HG02763 (cell line): ENCODE data around the gene PPP6C.
"Not testable (repeated sequence)": the region's sequence is repeated elsewhere in the genome, so short reads cannot be mapped to it uniquely, and the experiment has no call there.

ENCODE experiments used
- ATAC-seq: cut with Tn5 transposase; IDR thresholded peaks from one replicate; pipeline ENCODE4 v1.9.1; 2021; ENCODE audit warnings: mild to moderate bottlenecking, moderate library complexity; ENCODE audit not compliant: unreplicated experiment

PPP6C gene

DNA sequence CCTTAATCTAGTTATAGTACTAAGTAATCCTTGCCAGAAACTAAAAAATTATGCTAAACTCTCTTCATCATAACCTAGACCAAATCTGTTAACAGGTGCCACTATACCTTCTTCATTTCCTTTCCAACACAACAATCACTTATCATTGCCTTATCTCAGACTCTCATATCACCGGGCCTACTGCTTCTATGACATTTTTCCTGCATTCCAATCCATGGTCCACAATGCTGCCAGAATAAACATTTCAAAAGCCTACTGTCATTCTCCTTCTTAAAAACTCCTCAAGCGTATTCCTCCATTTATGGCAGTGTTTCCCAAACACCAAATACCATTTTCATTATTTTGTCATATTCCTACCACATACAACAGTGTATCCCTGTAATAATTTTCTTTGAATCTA, 6.5 kb downstream of the PPP6C start:
- no peak for ATAC-seq

DNA sequence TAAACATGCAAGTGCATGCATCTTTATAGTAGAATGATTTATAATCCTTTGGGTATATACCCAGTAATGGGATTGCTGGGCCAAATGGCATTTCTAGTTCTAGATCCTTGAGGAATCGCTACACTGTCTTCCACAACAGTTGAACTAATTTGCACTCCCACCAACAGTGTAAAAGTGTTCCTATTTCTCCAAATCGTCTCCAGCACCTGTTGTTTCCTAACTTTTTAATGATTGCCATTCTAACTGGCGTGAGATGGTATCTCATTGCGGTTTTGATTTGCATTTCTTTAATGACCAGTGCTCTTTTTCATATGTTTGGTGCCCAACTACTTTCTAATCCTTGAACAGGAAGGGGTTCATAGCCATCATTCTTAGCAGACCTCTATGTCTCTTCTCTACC, 7.8 kb downstream of the PPP6C start:
- not testable (repeated sequence) for ATAC-seq

DNA sequence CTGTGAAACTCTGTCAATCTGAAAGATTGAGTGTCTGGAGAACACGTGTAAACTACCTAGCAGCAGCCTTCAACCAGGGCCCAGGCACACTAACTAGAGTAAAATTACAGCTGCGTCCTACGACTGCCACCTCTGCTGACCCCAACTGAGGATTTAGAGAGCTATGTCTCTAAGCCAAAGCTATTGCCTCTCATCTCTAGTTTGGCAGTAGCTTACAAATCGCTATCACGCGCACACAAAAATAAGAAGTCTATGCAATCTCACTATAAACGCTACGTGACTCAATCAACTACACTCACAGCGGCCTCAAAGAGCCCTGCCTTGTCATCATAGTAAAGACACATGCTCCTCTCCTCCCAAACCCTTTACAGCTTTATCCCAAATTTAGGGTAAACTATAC, 8.7 kb downstream of the PPP6C start:
- no peak for ATAC-seq

DNA sequence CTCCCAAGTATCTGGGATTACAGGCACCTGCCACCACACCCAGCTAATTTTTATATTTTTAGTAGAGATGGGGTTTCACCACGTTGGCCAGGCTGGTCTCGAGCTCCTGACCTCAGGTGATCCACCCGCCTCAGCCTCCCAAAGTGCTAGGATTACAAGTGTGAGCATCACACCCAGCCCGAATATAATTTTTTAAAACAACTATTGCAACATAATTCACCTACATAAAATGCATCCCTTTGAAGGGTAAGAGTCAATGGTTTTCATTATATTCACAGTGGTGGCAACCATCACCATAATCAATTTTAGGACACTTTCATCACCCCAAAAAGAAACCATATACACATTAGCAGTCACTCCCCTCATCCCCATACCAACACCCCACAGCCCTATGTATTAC, 9.8 kb downstream of the PPP6C start:
- ATAC-seq: not testable (repeated sequence)

DNA sequence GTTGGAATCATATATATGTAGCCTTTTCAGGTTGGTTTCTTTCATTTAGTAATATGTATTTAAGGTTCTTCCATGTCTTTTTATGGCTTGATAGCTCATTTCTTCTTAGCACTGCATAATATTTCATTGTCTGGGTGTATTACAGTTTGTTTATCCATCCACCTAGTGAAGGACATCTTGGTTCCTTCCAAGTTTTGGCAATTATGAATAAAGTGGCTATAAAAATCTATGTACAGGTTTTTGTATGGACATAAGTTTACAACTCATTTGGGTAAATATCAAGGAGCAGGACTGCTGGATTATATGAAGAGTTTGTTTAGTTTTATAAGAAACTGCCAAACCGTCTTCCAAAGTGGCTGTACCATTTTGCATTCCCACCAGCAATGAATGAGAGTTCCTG, 11.7 kb downstream of the PPP6C start:
- ATAC-seq: no peak

DNA sequence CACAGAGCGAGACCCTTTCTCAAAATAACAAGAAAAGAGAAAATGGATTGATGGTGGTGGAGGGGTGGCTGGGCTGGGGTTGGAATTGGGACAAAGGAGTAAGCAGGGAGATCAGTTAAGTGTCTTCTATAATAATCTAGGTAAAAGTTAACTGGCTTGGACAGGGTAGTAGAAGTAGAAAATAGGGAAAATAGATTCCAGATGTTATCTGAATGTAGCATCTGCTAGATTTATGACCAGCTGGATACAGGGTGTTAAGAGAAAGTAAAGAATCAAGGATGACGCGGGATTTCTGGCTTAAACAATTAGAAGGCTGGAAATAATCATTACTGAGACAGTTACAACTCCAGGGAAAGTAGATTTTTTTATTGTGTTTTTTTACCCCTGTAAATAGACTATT, 13.0 kb downstream of the PPP6C start:
- ATAC-seq: no peak

DNA sequence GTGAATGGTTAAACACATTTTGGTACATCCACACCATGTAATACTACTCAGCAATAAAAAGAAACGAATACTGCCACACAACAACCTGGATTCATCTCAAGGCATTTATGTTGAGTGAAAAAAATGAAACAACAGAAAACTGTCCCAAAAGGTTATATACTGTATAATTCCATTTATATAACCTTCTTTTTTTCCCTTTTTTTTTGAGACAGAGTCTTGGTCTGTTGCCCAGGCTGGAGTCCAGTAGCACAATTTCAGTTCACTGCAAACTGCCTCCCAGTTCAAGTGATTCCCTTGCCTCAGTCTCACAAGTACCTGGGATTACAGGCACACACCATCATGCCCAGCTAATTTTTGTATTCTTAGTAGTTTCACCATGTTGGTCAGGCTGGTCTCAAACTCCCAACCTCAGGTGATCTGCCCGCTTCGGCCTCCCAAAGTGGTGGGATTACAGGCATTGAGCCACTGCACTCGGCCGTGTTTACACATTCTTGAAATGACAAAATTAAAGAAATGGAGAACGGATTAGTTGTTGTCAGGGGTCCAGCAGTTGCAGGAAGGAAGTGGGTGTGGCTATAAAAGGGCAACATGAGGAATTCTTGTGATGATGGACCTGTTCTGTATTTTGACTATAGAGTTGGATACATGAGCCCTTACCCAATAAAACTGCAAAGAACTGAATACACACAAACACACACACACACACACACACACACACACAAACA, 17.4 kb downstream of the PPP6C start:
- ATAC-seq: no peak

DNA sequence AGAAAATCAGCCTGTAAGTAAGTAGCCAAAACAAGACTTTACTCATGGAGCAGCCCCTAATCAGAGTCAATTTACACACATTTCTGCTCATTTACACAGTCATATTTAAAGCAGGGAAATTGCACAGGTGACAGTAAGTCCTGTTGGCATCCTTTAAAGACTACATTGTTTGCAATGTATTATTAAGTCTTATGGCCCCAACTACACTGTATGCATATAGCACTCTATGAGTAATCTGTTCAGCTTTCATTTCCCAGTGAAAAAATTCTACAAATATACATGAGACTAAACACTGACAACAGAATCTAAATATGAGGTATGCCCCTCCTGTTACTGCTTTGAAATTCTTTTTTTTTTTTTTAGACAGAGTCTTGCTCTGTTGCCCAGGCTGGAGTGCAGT, 19.7 kb downstream of the PPP6C start:
- no peak for ATAC-seq

DNA sequence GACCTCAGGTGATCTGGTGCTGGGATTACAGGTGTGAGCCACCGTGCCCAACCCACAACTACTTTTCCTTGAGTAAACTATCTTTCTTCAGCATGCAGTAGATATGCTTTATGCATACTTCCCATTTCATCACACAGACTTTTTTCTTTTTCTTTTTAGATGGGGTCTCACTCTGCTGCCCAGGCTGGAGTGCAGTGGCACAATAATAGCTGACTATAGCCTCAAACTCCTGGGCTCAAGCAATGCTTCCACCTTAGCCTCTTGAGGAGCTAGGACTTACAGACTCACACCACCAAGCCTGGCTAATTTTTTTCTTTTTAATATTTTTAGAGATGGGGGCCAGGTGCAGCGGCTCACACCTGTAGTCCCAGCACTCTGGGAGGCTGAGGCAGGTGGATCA, 22.8 kb downstream of the PPP6C start:
- no peak for ATAC-seq

DNA sequence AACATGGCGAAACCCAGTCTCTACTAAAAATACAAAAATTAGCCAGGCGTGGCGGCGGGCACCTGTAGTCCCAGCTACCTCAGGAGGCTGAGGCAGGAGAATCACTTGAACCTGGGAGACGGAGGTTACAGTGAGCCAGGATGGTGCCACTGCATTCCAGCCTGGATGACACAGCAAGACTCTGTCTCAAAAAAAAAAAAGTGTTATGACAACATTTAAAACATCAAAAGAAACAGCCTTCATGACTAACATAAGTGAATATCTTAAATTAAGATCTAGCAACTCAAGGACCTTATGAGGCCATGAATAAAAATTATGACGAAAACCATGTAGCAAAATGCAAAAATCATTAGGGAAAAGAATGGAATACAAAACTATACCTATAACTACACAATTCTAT, 26.7 kb downstream of the PPP6C start:
- ATAC-seq: not testable (repeated sequence)

DNA sequence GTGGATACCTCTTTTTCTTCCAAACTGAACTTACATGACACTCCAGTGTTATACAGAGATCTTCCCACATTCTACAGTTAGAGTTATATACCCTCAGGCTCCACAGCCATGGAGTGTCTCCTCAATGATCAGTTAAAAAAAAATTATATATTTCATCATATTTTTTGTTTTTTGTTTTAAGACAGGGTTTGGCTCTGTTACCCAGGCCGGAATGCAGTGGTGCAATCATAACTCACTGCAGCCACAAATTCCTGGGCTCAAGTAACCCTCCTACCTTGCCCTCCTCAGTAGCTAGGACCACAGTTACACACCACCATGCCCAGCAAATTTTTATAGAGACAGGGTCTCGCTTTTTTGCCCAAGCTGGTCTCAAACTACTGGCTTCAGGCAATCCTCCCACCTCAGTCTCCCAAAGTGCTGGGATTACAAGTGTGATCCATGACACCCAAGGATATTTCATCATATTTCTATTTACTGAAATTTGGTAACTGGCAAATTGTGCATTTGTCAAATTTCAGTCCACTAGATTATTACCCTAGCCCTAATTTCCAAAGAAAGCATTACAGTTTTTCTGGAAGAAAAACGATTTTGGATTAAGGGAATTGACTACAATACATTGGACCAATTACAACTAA, 28.2 kb downstream of the PPP6C start:
- no peak for ATAC-seq

DNA sequence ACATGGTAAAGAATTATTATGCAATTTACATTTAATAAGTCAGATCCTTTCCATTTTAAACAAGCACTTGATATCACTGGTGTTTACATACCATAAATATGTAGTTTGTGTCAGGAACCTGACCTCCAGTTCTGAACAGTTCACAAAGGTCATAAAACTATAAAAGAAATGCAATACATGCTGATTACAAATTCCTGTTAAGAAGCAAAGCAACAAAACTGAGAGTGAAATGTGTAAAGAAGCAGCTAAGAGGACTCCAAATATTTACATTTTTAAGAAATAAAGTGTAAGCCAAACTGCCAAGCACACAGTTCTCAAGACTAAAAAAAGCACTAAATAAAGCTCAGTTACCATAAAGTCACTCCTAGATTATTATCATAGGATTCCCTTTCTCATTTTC, 28.9 kb downstream of the PPP6C start:
- ATAC-seq: no peak

DNA sequence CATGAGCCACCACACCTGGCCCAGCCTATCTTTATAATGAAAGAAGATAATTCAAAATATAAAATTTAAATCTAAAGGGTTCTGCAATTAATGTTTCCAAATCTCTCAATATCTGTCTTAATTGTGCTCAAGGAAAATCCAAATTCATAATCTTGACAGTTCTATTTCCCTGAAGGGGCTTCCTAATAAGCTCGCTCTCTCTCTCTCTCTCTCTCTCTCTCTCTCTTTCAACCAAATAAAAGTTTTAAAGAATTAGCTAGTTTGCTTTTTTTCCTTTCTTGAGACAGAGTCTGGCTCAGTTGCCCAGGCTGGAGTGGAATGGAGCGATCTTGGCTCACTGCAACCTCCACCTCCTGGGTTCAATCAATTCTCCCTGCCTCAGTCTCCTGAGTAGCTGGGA, 33.1 kb downstream of the PPP6C start:
- ATAC-seq: no peak

DNA sequence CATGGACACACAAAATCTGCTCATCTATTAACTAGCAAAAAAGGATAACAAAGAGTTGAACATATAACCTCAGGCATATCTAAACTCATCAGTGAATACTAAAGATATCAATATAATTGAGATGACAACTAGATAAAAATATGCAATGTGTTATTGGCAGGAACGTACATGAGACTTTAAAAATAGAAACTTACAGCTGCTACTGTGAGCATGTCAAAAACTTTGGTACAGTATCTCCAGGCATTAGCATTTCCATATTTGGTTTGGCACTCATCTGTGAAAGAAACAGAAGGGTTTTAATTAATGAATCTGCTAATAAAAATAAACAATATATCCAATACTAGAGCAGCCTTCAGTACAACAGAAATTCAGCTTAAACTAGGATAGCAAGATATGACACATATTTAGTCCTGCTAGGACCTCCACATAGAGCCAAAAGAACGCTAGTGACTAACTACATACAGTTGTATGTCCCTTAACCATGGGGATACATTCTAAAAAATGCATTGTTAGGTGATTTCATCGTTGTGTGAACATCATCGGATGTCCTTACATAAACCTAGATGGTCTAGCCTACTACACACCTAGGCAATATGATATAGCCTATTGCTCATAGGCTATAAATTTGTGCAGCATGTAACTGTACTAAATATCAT, 35.8 kb downstream of the PPP6C start:
- ATAC-seq: no peak

DNA sequence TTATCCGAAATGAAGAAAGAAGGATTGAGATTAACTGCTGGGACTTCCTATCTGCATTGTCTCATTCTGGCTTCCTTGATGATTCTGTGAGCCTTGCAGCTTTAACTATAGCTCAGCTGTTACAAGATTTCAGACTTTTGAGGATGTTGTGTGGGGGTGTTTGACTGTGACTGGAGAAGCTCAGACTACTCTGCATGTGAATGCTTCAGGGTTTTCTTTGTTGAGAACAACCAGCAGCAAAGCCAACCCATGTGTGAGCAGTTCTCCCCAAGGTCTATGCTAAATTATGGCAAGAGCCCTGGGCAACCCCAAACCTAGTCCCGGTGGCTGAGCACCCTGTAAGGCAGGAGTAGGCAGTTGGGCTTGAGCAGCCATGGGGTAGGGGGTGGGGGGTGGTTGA, 37.9 kb downstream of the PPP6C start:
- ATAC-seq: no peak

DNA sequence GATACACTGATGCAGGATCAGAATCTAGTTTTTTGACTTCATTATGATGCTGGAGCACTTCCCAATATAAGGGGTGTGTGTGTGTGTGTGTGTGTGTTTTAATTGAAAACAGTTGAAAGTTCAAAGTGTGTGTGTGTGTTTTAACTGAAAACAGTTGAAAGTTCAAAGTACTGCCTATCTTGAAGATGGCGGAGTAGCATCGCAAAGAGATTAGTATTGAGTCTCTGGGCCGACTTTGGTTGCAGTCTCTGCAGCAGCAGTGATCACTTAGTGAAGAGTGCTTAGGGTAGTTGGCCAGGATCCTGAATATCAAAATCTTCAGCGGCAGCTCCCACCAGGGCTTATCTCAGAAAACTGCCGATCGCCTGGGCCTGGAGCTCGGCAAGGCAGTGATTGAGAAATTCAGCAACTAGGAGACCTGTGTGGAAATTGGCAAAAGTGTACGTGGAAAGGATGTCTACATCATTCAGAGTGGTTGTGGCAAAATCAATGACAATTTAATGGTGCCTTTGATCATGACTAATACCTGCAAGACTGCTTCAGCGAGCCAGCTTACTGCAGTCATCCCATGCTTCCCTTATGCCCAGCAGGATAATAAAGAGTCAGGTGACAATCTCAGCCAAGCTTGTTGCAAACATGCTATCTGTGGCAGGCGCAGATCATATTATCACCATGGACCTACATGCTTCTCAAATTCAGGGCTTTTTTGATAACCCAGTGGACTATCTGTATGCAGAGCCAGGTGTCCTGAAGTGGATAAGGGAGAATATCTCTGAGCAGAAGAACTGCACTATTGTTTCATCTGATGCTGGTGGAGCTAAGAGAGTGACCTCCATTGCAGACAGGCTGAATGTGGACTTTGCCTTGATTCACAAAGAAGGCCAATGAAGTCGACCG, 39.0 kb downstream of the PPP6C start:
- ATAC-seq: no peak

DNA sequence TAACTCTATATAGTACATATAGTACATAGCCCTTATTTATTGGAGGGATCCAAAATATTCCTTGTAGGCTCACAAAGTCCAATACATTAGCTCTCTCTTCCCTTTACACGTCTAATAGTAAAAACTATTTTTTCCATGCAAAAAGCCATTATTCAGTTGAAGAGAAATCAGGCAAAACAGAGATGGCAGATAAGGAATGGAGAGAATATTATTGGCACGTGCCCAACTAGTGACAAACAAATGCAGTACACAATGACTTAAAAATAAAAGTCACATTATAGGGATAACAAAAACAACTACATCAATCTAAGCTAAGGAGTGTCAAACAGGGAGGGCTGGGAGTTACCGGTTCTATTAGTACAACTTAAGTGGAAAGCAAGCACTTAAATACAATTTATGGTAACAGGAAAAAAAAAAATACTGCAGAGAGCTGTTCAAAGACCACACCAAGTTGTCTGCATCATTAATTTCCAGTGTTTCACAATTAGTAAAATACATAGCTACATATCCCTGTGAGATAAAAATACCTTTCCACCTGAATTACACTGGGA, 42.1 kb downstream of the PPP6C start:
- ATAC-seq: no peak

DNA sequence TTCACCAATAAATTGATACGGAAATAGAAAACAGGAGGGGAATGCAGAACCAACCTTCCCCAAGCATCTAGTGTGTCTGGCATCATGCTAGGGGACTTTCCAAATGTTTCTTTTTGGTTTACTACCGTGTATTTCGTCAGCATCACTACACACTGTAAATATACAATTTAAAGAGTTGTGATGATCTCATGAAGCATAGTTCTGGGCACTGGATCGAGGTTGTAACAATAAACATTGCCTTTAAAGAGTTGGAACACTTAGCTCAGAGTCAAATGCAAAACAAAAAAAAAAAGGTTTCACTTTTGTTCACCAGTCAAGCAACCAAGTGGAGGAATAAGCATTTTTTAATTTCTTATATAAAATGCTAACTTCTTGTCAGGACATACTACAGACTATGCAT, 43.4 kb downstream of the PPP6C start:
- ATAC-seq: no peak

DNA sequence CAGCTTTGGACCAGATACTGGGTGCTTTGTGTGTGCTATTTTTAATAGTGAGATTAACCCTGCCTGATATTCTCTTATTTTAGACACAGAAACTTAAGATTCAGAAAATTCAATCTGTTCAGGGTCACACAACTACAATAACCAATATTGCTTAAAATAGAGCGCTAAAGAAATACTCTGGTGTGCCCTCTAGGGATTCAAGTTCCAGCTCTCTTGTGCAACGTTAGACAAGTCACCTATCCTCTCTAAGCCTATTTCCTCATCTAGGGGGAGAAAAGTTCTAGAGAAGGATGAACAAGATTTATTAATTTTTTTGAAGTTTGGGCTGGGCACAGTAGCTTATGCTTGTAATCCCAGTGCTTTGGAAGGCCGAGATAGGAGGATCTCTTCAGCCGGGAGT, 44.2 kb downstream of the PPP6C start:
- no peak for ATAC-seq

DNA sequence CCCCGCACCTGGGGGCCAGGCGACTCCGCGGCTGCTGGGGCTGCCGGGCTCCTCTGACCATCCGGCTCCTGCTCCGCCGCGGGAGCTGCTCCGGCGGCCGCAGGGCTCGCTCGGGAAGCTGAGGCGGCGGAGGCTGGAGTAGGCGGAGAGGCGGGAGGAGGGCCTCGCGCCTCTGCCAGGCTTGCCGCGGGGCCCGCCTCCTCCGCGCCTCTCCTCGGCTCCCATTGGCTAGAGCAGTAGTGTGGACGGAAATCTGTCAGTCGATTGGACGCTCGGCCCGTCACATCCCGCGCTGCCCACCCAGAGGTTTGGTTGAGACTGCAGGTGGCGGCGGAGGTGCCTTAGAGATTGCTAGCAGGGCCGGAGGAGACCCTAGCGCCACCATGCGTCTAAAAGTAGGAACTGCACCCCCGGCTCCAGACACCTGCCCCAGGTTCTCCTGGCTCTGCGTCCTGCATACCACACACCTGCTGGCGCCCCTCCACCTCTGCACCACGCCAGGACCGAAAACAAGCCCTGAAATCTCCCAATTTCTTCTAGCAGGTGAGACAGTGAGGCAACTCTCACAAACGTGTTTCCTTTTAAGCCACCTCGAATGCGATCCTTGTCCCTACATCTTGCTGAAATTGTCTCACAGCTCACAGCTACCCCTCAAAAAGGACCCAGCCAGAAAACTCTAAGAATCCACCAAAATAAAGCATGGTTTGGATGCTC, 46.1 kb downstream of the PPP6C start, which contains the start of gene SCAI:
TSS of gene SCAI (minus strand) at position 152 of the 714 bp plus-strand sequence. CDS start at position 61, 91 bp downstream.
- peak; percentile 98 for ATAC-seq
